PC-9 (cell line): ENCODE results near the gene GRIK3.

Experiments used
- EZH2 ChIP-seq: fragments of 200-600 bp; sonication (generic); IDR thresholded peaks from 2 replicates; pipeline ENCODE4 v1.8.0; 2017; ENCODE audit warnings: antibody characterized with exemption, low read depth
- TF ChIP-seq, protein P1 (sequence below): fragments of 200-600 bp; sonication (generic); conservative IDR thresholded peaks from 2 replicates; pipeline ENCODE4 v1.6.1; 2017; ENCODE audit warnings: mixed run types, antibody characterized with exemption, mild to moderate bottlenecking, moderate library complexity

- TF ChIP-seq, protein P1, sequence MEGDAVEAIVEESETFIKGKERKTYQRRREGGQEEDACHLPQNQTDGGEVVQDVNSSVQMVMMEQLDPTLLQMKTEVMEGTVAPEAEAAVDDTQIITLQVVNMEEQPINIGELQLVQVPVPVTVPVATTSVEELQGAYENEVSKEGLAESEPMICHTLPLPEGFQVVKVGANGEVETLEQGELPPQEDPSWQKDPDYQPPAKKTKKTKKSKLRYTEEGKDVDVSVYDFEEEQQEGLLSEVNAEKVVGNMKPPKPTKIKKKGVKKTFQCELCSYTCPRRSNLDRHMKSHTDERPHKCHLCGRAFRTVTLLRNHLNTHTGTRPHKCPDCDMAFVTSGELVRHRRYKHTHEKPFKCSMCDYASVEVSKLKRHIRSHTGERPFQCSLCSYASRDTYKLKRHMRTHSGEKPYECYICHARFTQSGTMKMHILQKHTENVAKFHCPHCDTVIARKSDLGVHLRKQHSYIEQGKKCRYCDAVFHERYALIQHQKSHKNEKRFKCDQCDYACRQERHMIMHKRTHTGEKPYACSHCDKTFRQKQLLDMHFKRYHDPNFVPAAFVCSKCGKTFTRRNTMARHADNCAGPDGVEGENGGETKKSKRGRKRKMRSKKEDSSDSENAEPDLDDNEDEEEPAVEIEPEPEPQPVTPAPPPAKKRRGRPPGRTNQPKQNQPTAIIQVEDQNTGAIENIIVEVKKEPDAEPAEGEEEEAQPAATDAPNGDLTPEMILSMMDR: no peak
- TF ChIP-seq EZH2: no peak
These were observed 285.8 kb downstream of the GRIK3 start for GRCh38 chr1:36748466-36748865.
